ENCODE measurements around the gene LRRK1.

LRRK1 gene

DNA sequence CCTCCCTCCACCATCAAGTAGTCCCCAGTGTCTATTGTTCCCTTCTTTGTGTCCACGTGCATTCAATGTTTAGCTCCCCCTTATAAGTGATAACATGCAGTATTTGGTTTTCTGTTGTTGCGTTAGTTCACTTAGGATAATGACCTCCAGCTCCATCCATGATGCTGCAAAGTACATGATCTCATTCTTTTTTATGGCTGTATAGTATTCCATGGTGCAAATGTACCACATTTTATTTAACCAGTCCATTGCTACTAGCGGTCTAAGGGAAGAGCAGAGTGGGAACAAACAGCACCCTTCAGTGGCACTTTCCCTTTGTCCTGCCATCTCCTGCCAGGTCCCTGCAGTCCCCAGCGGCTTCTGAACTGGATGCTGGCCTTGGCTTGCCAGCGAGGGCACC lies 69.1 kb downstream of the LRRK1 start:
- TF ChIP-seq, protein P1, sequence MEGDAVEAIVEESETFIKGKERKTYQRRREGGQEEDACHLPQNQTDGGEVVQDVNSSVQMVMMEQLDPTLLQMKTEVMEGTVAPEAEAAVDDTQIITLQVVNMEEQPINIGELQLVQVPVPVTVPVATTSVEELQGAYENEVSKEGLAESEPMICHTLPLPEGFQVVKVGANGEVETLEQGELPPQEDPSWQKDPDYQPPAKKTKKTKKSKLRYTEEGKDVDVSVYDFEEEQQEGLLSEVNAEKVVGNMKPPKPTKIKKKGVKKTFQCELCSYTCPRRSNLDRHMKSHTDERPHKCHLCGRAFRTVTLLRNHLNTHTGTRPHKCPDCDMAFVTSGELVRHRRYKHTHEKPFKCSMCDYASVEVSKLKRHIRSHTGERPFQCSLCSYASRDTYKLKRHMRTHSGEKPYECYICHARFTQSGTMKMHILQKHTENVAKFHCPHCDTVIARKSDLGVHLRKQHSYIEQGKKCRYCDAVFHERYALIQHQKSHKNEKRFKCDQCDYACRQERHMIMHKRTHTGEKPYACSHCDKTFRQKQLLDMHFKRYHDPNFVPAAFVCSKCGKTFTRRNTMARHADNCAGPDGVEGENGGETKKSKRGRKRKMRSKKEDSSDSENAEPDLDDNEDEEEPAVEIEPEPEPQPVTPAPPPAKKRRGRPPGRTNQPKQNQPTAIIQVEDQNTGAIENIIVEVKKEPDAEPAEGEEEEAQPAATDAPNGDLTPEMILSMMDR (IDR thresholded peaks at IDR 0.05): no peak

DNA sequence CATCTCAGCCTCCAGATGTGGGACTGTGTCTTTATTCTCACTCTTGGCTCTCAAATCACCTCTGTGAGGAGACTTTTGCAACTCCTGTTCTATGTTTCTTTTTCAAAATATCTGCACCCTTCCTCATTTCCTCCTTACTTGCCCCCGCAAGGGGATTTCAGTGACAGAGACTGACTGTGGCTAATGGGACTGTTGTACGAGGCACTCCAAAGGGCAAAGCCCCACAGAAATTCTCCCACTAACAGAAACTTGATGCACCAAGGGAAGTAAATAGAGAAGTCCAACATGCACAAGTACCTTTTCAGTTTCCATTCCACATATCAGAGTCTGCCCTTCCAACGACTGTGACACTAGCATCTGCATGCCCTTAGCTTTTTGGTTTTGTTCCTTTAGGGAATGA lies 69.7 kb downstream of the LRRK1 start:
- TF ChIP-seq, protein P1 (IDR thresholded peaks at IDR 0.05): no peak

DNA sequence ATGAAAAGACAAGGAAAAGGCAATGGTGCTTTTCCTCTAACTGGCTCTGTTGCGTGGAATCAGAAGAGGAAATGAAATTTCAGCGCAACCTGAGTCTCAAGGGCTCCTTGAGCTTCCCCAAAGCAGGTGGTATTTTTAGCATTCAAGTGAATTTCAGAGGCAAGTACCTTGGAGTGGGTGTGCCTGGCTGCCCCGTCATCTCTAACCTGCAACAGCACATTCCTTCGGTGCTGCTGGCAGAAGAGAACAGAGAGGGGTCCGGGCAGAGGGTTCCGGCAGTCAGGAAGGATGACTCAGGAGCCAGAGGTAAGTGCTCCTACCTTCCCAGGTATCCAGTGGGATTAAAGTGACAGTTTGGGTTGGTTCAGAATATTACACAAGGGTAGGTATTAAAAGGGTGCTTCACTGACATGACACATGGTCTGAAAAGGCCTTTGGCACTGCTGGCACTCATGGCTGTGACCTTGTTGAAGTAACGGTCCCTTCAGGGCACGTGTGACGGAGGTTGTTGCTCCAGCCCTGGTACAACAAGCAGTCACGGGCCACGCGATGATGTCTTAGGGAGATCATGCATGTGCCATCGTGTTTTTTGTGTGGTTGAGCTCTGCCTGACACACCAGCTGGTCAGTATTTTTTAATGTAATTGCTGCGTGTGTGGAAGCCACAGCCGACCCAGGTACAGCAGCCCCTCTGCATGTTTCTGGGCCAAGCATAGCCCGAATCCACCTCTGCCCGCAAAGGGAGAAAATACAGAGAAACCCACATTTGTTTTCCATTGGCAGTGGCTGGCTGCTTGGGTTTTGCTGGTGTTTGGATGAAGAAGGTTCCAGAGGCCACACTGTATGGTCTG lies 75.7 kb downstream of the LRRK1 start:
- TF ChIP-seq, protein P1 (IDR thresholded peaks at IDR 0.05): no peak

DNA sequence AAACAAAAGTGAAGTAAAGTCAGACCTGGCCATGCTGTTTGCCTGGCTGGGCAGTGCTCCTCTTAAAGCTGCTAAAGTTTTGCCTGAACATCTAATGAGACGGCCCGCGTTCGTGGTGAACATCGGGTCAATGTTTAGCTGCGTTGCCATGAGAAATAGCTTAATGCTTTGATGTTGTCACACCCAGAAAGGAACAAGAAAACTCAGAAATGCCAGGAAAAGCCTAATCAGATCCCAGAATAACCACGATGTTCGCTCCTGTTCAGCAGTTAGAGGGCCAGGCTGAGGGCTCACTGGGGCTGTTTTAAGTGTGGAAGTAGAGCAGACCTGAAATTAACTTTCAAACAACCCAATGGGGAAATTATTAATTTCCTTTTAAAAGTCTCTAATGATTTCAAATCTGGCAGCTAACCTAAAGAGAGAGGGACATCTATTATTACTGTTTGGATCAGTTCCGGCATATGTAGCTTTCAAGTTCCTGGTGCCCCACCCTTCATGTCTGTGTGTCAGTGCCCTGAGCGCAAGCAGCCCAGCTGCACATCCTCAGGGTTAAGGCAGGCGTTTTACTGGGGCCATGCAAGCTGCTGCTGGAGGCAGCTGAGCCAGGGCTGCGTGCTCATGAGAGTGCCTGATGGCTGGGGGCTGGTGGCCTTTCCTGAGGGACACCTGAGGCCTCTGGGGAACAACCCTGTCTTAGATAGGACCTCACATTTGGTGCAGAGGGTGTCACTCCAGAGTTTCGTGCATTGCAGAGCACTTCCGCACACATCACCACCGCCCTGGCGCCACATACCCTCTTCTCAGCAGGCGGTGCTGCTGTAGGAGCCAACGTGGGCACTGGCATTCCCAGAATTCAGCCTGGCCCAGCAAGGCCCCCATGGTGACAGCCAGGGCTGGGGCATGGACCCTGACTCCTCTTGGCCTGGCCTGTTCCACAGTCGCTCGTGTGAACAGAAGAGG lies 76.6 kb downstream of the LRRK1 start:
- TF ChIP-seq, protein P1 (IDR thresholded peaks at IDR 0.05): no peak

DNA sequence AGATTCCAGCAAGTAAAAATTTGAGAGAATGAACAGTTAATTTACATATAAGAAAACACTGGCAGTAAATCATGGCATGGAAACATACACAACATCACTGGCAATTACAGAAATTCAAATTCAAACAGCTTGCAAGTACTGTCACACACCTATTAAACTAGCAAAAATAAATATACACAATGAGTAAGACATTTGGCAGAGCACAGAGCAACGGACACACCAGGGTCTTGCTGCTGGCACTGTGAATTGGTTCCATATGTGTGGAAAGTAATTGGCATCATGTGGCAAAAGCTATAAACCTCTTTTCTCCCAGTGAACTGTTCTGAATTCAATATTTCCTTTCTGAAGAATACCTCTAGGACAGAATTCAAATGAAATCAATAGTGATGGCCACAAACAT lies 78.3 kb downstream of the LRRK1 start:
- TF ChIP-seq, protein P1 (IDR thresholded peaks at IDR 0.05): no peak

DNA sequence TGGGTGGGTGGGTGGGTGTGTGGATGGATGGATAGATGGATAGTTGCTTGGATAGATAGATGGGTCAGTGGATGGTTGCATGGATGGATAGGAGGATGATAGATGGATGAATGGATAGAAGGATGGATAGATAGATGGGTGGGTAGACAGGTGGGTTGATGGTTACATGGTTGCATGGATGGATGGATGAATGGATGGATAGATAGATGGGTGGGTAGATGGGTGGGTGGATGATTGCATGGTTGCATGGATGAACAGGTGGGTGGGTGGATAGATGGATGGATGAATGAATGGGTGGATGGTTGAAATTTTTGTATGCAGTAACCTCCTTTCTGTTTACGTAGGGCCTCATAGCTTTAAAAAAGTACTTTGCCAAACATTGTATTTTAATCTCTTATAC lies 79.5 kb downstream of the LRRK1 start:
- TF ChIP-seq, protein P1 (IDR thresholded peaks at IDR 0.05): no peak

DNA sequence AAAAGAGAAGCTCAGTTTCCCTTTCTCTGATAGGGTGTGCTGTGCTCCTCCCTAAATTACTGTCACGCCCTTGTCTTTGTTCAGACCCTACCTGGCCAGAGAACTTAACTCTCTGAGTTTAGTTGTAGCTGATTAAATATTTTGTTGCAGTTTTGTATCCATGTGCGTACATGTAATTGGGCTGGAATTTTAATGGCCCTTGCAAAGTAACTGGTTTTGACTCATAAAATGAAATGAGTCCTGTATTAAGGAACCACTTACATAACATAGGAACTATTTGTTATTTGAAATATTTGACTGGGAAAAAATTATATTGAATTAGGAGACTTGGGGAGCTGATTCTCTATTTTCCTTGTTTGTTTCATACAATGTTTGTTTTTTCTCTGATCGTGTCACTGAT lies 80.2 kb downstream of the LRRK1 start:
- TF ChIP-seq, protein P1 (IDR thresholded peaks at IDR 0.05): no peak
